ENCODE measurements around the gene MED27.
"Not testable (repeated sequence)": the region's sequence is repeated elsewhere in the genome, so short reads cannot be mapped to it uniquely, and the experiment has no call there.

MED27 gene

GRCh38 chr9:131927091-131927490 is 152.6 kb downstream of the MED27 start:
- in situ Hi-C loops (cut with HindIII; ENCODE audit: low sequenced_read_pairs), result no loop called here
- DNase-seq (ENCODE audit: low read depth, low spot score), result no peak
- no peak for TF ChIP-seq CTCF (IDR thresholded peaks at IDR 0.05; ENCODE audit: low read depth, low read length)
- H3K4me3 ChIP-seq (ENCODE audit: low read depth, low read length), result no peak overlapping the region

GRCh38 chr9:131926360-131926922 is 153.2 kb downstream of the MED27 start:
- in situ Hi-C loops (cut with HindIII; ENCODE audit: low sequenced_read_pairs), result no loop called here
- no peak for DNase-seq (ENCODE audit: low read depth, low spot score)
- no peak overlapping the region for H3K4me3 ChIP-seq (ENCODE audit: low read depth, low read length)
- no peak for TF ChIP-seq CTCF (IDR thresholded peaks at IDR 0.05; ENCODE audit: low read depth, low read length)

- H3K4me3 ChIP-seq (ENCODE audit: low read depth, low read length), result no peak overlapping the region
- no peak for TF ChIP-seq CTCF (IDR thresholded peaks at IDR 0.05; ENCODE audit: low read depth, low read length)
- no peak for DNase-seq (ENCODE audit: low read depth, low spot score)
- in situ Hi-C loops (cut with HindIII; ENCODE audit: low sequenced_read_pairs), result no loop called here
Measured at GRCh38 chr9:131925677-131926177, 153.9 kb downstream of the MED27 start.

- H3K4me3 ChIP-seq (ENCODE audit: low read depth, low read length), result no peak overlapping the region
- no peak for DNase-seq (ENCODE audit: low read depth, low spot score)
- in situ Hi-C loops (cut with HindIII; ENCODE audit: low sequenced_read_pairs), result no loop called here
- TF ChIP-seq CTCF (IDR thresholded peaks at IDR 0.05; ENCODE audit: low read depth, low read length), result no peak
Measured at GRCh38 chr9:131923766-131924165, 155.9 kb downstream of the MED27 start.

- DNase-seq (ENCODE audit: low read depth, low spot score), result no peak
- H3K4me3 ChIP-seq (ENCODE audit: low read depth, low read length), result no peak overlapping the region
- in situ Hi-C loops (cut with HindIII; ENCODE audit: low sequenced_read_pairs), result no loop called here
- TF ChIP-seq CTCF (IDR thresholded peaks at IDR 0.05; ENCODE audit: low read depth, low read length), result no peak
Measured at GRCh38 chr9:131923132-131923671, 156.5 kb downstream of the MED27 start.

- H3K4me3 ChIP-seq (ENCODE audit: low read depth, low read length); DNase-seq (ENCODE audit: low read depth, low spot score); in situ Hi-C loops (cut with HindIII; ENCODE audit: low sequenced_read_pairs): not testable (repeated sequence)
Measured at GRCh38 chr9:131921635-131922034, 158.0 kb downstream of the MED27 start.

GRCh38 chr9:131919216-131919615 is 160.5 kb downstream of the MED27 start:
- in situ Hi-C loops (cut with HindIII; ENCODE audit: low sequenced_read_pairs), result no loop called here
- TF ChIP-seq CTCF (IDR thresholded peaks at IDR 0.05; ENCODE audit: low read depth, low read length), result no peak
- DNase-seq (ENCODE audit: low read depth, low spot score), result no peak

More at GRCh38 chr9:131919216-131919615, 160.5 kb downstream of the MED27 start:
- H3K4me3 ChIP-seq (ENCODE audit: low read depth, low read length), result no peak overlapping the region
